HUES48 (cell line): ENCODE results near the gene PEX11B.
A peak's percentile ranks its signal among the peaks of the same experiment; 100 is the strongest.

ENCODE experiments used
- H3K27ac ChIP-seq: one replicate; pipeline ENCODE4 v1.7.0; 2013; ENCODE audit warnings: low read depth, low read length, inconsistent platforms
- H3K27me3 ChIP-seq: 2 replicates; pipeline ENCODE4 v1.6.1; 2013; ENCODE audit warnings: mild to moderate bottlenecking, low read length; ENCODE audit not compliant: control insufficient read depth, insufficient read depth
- H3K36me3 ChIP-seq: 2 replicates; pipeline ENCODE4 v1.6.1; 2013; ENCODE audit warnings: low read length; ENCODE audit not compliant: control insufficient read depth, insufficient read depth
- H3K4me1 ChIP-seq: 2 replicates; pipeline ENCODE4 v1.6.1; 2013; ENCODE audit warnings: mild to moderate bottlenecking, low read length; ENCODE audit not compliant: control insufficient read depth, insufficient read depth
- H3K4me3 ChIP-seq: 2 replicates; pipeline ENCODE4 v1.5.1; 2013; ENCODE audit warnings: mild to moderate bottlenecking, low read depth, low read length
- H3K9ac ChIP-seq: 2 replicates; pipeline ENCODE4 v1.6.1; 2013; ENCODE audit warnings: mild to moderate bottlenecking, low read depth, low read length, moderate library complexity
- H3K9me3 ChIP-seq: 2 replicates; pipeline ENCODE4 v1.6.1; 2013; ENCODE audit warnings: low read length; ENCODE audit not compliant: control insufficient read depth, insufficient read depth

PEX11B gene

GRCh38 chr1:145887631-145888030, 30.9 kb downstream of the PEX11B start:
- Histone ChIP-seq H3K4me3 (no peak overlapping the region), H3K36me3 (no peaks in the 10 kb centered on the region), H3K9ac (no peak overlapping the region), H3K27me3 (peaks cover 24% of the 10 kb centered on the region), H3K9me3 (no peaks in the 10 kb centered on the region), H3K27ac (no peak overlapping the region), H3K4me1 (peaks cover 11% of the 10 kb centered on the region; the same call in 1 of the 2 replicates)

- Histone ChIP-seq H3K4me3 (no peak overlapping the region), H3K9me3 (no peaks in the 10 kb centered on the region), H3K9ac (no peak overlapping the region), H3K27ac (no peak overlapping the region), H3K27me3 (peaks cover 25% of the 10 kb centered on the region), H3K4me1 (peaks cover 5% of the 10 kb centered on the region; the same call in 1 of the 2 replicates), H3K36me3 (no peaks in the 10 kb centered on the region)
Measured at GRCh38 chr1:145886816-145887215, 31.7 kb downstream of the PEX11B start.

DNA sequence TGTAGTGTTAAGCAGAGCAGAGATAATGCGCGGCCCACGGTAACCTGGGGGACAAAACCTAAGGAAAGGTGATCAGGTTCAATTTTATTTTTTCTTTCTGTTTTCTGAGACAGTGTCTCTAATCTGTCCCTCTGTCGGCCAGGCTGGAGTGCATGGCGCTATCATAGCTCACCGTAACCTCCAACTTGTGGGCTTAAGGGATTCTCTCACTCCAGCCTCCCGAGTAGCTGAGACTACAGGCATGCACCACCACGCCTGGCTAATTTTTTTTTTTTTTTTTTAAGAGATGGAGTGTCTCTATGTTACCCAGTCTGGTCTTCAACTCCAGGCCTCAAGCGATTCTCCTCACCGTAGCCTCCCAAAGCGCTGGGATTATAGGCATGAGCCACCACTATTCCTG, 32.1 kb downstream of the PEX11B start:
- Histone ChIP-seq H3K9ac (no peak overlapping the region), H3K4me3 (peak overlapping the region; percentile 79), H3K9me3 (no peaks in the 10 kb centered on the region), H3K27ac (no peak overlapping the region), H3K4me1 (peaks cover 5% of the 10 kb centered on the region; the same call in 1 of the 2 replicates), H3K27me3 (peaks cover 25% of the 10 kb centered on the region), H3K36me3 (no peaks in the 10 kb centered on the region)

GRCh38 chr1:145885738-145886287, 32.7 kb downstream of the PEX11B start, which contains the start of gene ANKRD35:
ANKRD35 (minus strand) TSS chr1:145885866; CDS start chr1:145885758, 108 bp downstream.
- Histone ChIP-seq H3K9me3 (no peaks in the 10 kb centered on the region), H3K27me3 (peaks cover 25% of the 10 kb centered on the region), H3K27ac (no peak within 1 kb of the TSS), H3K36me3 (no peaks in the 10 kb centered on the region), H3K4me1 (peaks cover 5% of the 10 kb centered on the region; the same call in 1 of the 2 replicates), H3K4me3 (peak within 1 kb of the TSS; percentile 79), H3K9ac (no peak within 1 kb of the TSS)

DNA sequence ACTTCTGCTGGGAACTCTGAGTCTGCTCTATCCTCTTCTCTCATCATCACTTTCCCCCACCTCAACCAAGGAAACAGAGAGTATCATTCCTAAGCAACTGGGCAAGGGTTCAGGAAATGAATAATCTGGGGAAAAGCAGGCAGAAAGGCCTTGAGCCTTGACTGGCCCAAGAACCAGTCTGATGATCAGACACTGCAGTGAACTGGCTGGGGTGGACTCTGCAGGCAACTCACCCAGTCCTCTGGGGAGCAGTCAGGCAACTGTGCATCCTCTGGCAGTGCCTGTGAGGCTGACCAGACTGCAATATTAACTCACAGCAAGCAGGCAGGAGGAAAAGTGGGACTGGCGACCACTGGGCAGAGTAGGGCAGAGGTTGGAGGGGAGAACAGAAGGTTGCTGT, 33.8 kb downstream of the PEX11B start:
- H3K27me3 ChIP-seq: peaks cover 25% of the 10 kb centered on the region
- peaks cover 10% of the 10 kb centered on the region; the same call in 1 of the 2 replicates for H3K4me1 ChIP-seq
- H3K27ac ChIP-seq: no peak overlapping the region
- H3K9me3 ChIP-seq: no peaks in the 10 kb centered on the region
- no peak overlapping the region for H3K4me3 ChIP-seq
- no peak overlapping the region for H3K9ac ChIP-seq
- H3K36me3 ChIP-seq: no peaks in the 10 kb centered on the region

GRCh38 chr1:145879775-145880174, 38.7 kb downstream of the PEX11B start:
- H3K27ac ChIP-seq: peak overlapping the region; percentile 2
- no peaks in the 10 kb centered on the region for H3K9me3 ChIP-seq
- peaks cover 26% of the 10 kb centered on the region for H3K27me3 ChIP-seq
- H3K4me1 ChIP-seq: peaks cover 12% of the 10 kb centered on the region
- no peaks in the 10 kb centered on the region for H3K36me3 ChIP-seq
- no peak overlapping the region for H3K4me3 ChIP-seq
- no peak overlapping the region for H3K9ac ChIP-seq

DNA sequence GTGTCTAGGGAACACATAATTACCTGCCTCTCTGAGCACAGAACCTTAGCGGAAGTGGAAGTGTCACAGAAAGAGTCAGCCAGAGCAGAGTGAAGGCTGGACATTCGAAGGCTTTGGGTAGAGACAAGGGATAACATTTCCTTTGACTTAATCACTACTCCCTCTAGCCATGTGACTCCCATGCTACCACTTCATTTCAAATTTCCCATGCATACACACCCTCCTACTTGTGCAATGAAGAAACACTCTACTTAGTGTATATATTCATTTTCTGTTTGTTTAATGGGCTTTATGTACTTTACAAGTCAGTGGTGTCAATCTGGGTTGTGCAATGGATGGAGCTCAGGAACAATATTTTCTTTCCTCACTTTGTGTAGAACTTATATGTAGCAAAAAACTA, 39.8 kb downstream of the PEX11B start:
- no peaks in the 10 kb centered on the region for H3K36me3 ChIP-seq
- peaks cover 21% of the 10 kb centered on the region for H3K27me3 ChIP-seq
- H3K27ac ChIP-seq: no peak overlapping the region
- H3K9me3 ChIP-seq: no peaks in the 10 kb centered on the region
- no peak overlapping the region for H3K4me3 ChIP-seq
- H3K9ac ChIP-seq: no peak overlapping the region
- H3K4me1 ChIP-seq: peaks cover 12% of the 10 kb centered on the region

- H3K4me3 ChIP-seq: no peak overlapping the region
- H3K4me1 ChIP-seq: peaks cover 12% of the 10 kb centered on the region
- H3K27ac ChIP-seq: no peak overlapping the region
- no peaks in the 10 kb centered on the region for H3K36me3 ChIP-seq
- H3K9ac ChIP-seq: no peak overlapping the region
- H3K9me3 ChIP-seq: no peaks in the 10 kb centered on the region
- peaks cover 24% of the 10 kb centered on the region for H3K27me3 ChIP-seq
Measured at GRCh38 chr1:145877923-145878486, 40.5 kb downstream of the PEX11B start.

DNA sequence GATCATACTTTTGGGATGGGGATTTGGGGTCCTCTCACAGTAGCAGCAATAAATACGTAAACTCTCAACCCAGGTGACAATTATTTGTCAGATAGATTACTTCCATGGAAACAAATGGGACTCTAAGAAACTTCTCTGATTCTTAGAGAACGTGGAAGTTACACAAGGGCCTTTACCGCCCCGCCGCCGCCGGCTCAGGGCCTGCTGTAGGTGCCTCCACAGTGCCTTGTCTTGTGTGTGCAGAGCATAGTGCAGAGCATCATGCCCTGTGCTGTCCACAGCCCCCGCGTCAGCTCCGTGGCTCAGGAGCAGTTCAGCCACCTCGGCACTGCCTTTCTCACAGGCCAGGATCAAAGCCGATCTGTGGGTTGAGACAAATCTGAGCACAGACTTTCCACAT, 43.9 kb downstream of the PEX11B start:
- Histone ChIP-seq H3K36me3 (no peaks in the 10 kb centered on the region), H3K27me3 (peaks cover 38% of the 10 kb centered on the region), H3K27ac (no peak overlapping the region), H3K9ac (no peak overlapping the region), H3K4me3 (no peak overlapping the region), H3K9me3 (no peaks in the 10 kb centered on the region), H3K4me1 (peaks cover 18% of the 10 kb centered on the region)

DNA sequence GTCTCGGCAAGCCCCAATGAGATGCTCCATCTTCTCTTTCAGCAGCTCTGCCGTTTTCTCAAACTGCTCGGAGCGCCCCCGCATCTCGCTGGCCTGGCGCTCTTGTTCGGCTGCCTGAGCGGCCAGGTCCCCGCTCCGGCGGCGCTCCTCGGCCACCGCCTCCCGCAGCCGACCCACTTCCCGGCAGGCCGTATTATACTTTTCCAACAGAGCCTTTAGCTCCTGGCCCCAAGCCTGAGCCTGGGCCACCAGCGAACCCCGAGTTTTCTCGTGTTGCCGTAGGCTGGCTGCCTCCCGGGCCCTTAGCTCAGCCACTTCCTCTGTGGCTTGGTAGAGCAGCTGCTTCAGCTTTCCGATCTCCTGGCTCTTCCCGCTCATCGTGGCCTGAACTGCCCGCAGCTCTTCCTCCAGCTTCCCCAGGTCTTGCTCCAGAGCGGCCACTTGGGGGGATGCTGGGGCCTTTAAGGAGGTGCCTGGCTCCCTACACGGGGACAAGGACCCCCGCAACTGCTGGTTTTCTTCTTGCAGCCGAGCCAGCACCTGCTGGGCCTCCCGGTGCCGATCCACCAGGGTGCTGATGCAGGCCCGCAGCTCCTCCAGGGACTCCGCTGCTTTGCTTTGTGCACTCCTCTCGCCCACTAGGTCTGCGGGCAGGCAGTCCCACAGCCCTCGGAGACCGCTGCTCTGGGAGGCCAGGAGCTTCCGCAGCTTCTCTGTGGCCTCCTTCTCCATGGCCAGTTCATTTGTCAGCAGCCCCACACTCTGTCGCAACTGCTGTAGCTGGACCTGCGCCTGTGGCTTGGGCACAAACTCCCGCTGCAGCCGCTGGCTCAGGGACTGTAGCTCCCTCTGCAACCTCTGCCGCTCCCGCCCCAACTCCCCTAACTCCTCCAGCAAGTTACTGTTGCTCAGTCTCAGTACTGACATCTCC, 46.3 kb downstream of the PEX11B start:
- Histone ChIP-seq H3K4me3 (peak overlapping the region; percentile 63), H3K4me1 (peaks cover 13% of the 10 kb centered on the region), H3K27ac (no peak overlapping the region), H3K9ac (peak overlapping the region; percentile 53; the same call in 1 of the 2 replicates), H3K36me3 (no peaks in the 10 kb centered on the region), H3K27me3 (peaks cover 34% of the 10 kb centered on the region), H3K9me3 (no peaks in the 10 kb centered on the region)

- Histone ChIP-seq H3K27ac (no peak overlapping the region), H3K4me1 (peaks cover 13% of the 10 kb centered on the region), H3K9me3 (no peaks in the 10 kb centered on the region), H3K9ac (no peak overlapping the region), H3K36me3 (no peaks in the 10 kb centered on the region), H3K27me3 (peaks cover 19% of the 10 kb centered on the region), H3K4me3 (no peak overlapping the region)
Measured at GRCh38 chr1:145868232-145868631, 50.3 kb downstream of the PEX11B start.
